ENCODE results near the gene GRIFIN. TPM values are rescaled to one million over a fixed set of nuclear protein-coding genes. Genes with fewer than 3 reads are reported as not detected.

GRIFIN gene
- total RNA-seq, 4 donors from 2014 or later: not detected

- peaks cover 0 to 13% of the 10 kb centered on the region in 2 donors for H3K4me1 ChIP-seq
- H3K27me3 ChIP-seq: no peaks in the 10 kb centered on the region
- no peaks in the 10 kb centered on the region for H3K36me3 ChIP-seq
- intact Hi-C loops (cut with DNase I; ENCODE audit: low total_unique reads): no loop called here
- peak overlapping the region; percentile 74 to 85 for H3K27ac ChIP-seq
- H3K4me3 ChIP-seq: no peak overlapping the region
- TF ChIP-seq CTCF (IDR thresholded peaks at IDR 0.05): no peak
- H3K9me3 ChIP-seq: no peaks in the 10 kb centered on the region
- DNase-seq: peak; percentile 54 to 70
Observed at GRCh38 chr7:2487586-2488271, 11.5 kb upstream of the GRIFIN start.

- DNase-seq: no peak
- no peak overlapping the region for H3K27ac ChIP-seq
- intact Hi-C loops (cut with DNase I; ENCODE audit: low total_unique reads): no loop called here
- no peaks in the 10 kb centered on the region for H3K36me3 ChIP-seq
- peaks cover 0 to 13% of the 10 kb centered on the region in 2 donors for H3K4me1 ChIP-seq
- no peak overlapping the region for H3K4me3 ChIP-seq
- H3K9me3 ChIP-seq: no peaks in the 10 kb centered on the region
- no peaks in the 10 kb centered on the region for H3K27me3 ChIP-seq
- TF ChIP-seq POLR2A (IDR thresholded peaks at IDR 0.05) (no peak), CTCF (IDR thresholded peaks at IDR 0.05) (no peak)
Observed at GRCh38 chr7:2484868-2485267, 8.7 kb upstream of the GRIFIN start.

- H3K4me3 ChIP-seq: no peak overlapping the region
- TF ChIP-seq POLR2A (IDR thresholded peaks at IDR 0.05): no peak
- no peak for TF ChIP-seq CTCF (IDR thresholded peaks at IDR 0.05)
- peaks cover 0 to 14% of the 10 kb centered on the region in 2 donors for H3K4me1 ChIP-seq
- H3K27ac ChIP-seq: no peak overlapping the region
- H3K9me3 ChIP-seq: no peaks in the 10 kb centered on the region
- no peak for DNase-seq
- H3K36me3 ChIP-seq: no peaks in the 10 kb centered on the region
- H3K27me3 ChIP-seq: no peaks in the 10 kb centered on the region
- intact Hi-C loops (cut with DNase I; ENCODE audit: low total_unique reads): no loop called here
Observed at GRCh38 chr7:2483494-2483893, 7.3 kb upstream of the GRIFIN start.

GRCh38 chr7:2482725-2483451, 6.7 kb upstream of the GRIFIN start:
- Histone ChIP-seq H3K27me3 (no peaks in the 10 kb centered on the region), H3K36me3 (no peaks in the 10 kb centered on the region), H3K4me1 (peaks cover 0 to 15% of the 10 kb centered on the region in 2 donors), H3K4me3 (no peak overlapping the region), H3K9me3 (no peaks in the 10 kb centered on the region), H3K27ac (no peak overlapping the region)
- DNase-seq: no peak
- TF ChIP-seq CTCF (IDR thresholded peaks at IDR 0.05) (no peak), POLR2A (IDR thresholded peaks at IDR 0.05) (no peak)
- intact Hi-C loops (cut with DNase I; ENCODE audit: low total_unique reads): no loop called here

- Histone ChIP-seq H3K4me1 (peaks cover 0 to 11% of the 10 kb centered on the region in 2 donors), H3K36me3 (no peaks in the 10 kb centered on the region), H3K27ac (no peak overlapping the region), H3K27me3 (no peaks in the 10 kb centered on the region), H3K4me3 (no peak overlapping the region), H3K9me3 (no peaks in the 10 kb centered on the region)
- DNase-seq: no peak
- intact Hi-C loops (cut with DNase I; ENCODE audit: low total_unique reads): no loop called here
- no peak for TF ChIP-seq CTCF (IDR thresholded peaks at IDR 0.05)
- TF ChIP-seq POLR2A (IDR thresholded peaks at IDR 0.05): no peak
Observed at GRCh38 chr7:2481195-2481594, 5.0 kb upstream of the GRIFIN start.
